Caco-2 (cell line): ENCODE data around the gene ANKRD45. TPM values are rescaled to one million over a fixed set of nuclear protein-coding genes. Genes with fewer than 3 reads are reported as not detected.
"Not testable (repeated sequence)": the region's sequence is repeated elsewhere in the genome, so short reads cannot be mapped to it uniquely, and the experiment has no call there.

Experiments
- BruUV-seq: library from RNA; stranded (reverse); fragments of 400-500 nt; replicated peaks from 2 replicates; lab custom pipeline; 2021; lab: Mats Ljungman, UMichigan
- CTCF ChIA-PET: fragments of 300-600 bp; sonication (Branson Sonifier 250); formaldehyde crosslinking; loops from one replicate; lab custom pipeline; 2022; ENCODE audit warnings: antibody characterized with exemption; lab: Charles Lee
- POLR2A ChIA-PET: fragments of 300-600 bp; sonication (Branson Sonifier 250); formaldehyde crosslinking; loops from one replicate; lab custom pipeline; 2022; ENCODE audit warnings: antibody characterized with exemption; lab: Charles Lee
- DNase-seq, 2 experiments: peaks; one replicate each; pipeline versions ENCODE4 v3.0.0 to v3.0.0-alpha.2; 2020 to 2022
- H3K27me3 ChIP-seq: replicated peaks from 2 replicates; pipeline ENCODE4 v1.6.0; 2011; ENCODE audit warnings: low read length; ENCODE audit not compliant: control insufficient read depth, insufficient read depth
- H3K36me3 ChIP-seq: 2 replicates; pipeline ENCODE4 v1.5.1; 2011; ENCODE audit warnings: low read length; ENCODE audit not compliant: control insufficient read depth, insufficient read depth
- H3K4me1 ChIP-seq: fragments of 250-450 bp; sonication (Bioruptor Pico); 2 replicates; pipeline ENCODE4 v1.5.1; 2020; ENCODE audit warnings: mild to moderate bottlenecking
- H3K4me3 ChIP-seq: 2 replicates; pipeline ENCODE4 v1.5.1; 2011; ENCODE audit warnings: low read depth, mild to moderate bottlenecking, control low read depth, low read length
- H3K9me3 ChIP-seq: fragments of 250-450 bp; sonication (Bioruptor Pico); 2 replicates; pipeline ENCODE4 v1.5.1; 2020; ENCODE audit warnings: mild to moderate bottlenecking, moderate library complexity
- H3K27ac Mint-ChIP-seq: one replicate; pipeline ENCODE4 v1.8.0; 2022; ENCODE audit warnings: mixed read lengths; ENCODE audit not compliant: unreplicated experiment
- H3K27me3 Mint-ChIP-seq: one replicate; pipeline ENCODE4 v1.8.0; 2022; ENCODE audit warnings: mixed read lengths; ENCODE audit not compliant: insufficient read depth, unreplicated experiment
- H3K36me3 Mint-ChIP-seq: one replicate; pipeline ENCODE4 v1.8.0; 2022; ENCODE audit warnings: mild to moderate bottlenecking, mixed read lengths; ENCODE audit not compliant: insufficient read depth, unreplicated experiment
- H3K4me1 Mint-ChIP-seq: one replicate; pipeline ENCODE4 v1.8.0; 2022; ENCODE audit warnings: low read depth, mixed read lengths; ENCODE audit not compliant: unreplicated experiment
- H3K4me3 Mint-ChIP-seq: one replicate; pipeline ENCODE4 v1.8.0; 2022; ENCODE audit warnings: mild to moderate bottlenecking, moderate library complexity, mixed read lengths; ENCODE audit not compliant: unreplicated experiment
- H3K9me3 Mint-ChIP-seq: one replicate; pipeline ENCODE4 v1.8.0; 2022; ENCODE audit warnings: mixed read lengths; ENCODE audit not compliant: unreplicated experiment
- CTCF ChIP-seq, 2 experiments: fragments of 200-600 bp in 1 of 2; IDR thresholded peaks; 1 replicate in 1 of 2; 2 replicates in 1 of 2; pipeline versions ENCODE4 v1.5.1 to v1.8.0; 2011 to 2022; ENCODE audit warnings: antibody characterized with exemption in 1 of 2, control low read depth in 1 of 2, inconsistent platforms in 1 of 2, low read depth in 1 of 2, low read length in 1 of 2, mild to moderate bottlenecking in 1 of 2, moderate library complexity in 1 of 2; ENCODE audit not compliant: insufficient read depth in 1 of 2, severe bottlenecking in 1 of 2, unreplicated experiment in 1 of 2
- intact Hi-C: fragments of 100-400 bp; cut with micrococcal nuclease; formaldehyde crosslinking; loops from one replicate; pipeline ENCODE4 v1.10.0; 2022; ENCODE audit not compliant: unreplicated experiment
- total RNA-seq: library from RNA; stranded (reverse); gene quantifications from 2 replicates; pipeline ENCODE4 v1.2.3, GENCODE V29; 2022

Gene ANKRD45
- total RNA-seq, 1 experiment from 2014 or later = not detected

- no peaks in the 10 kb centered on the region for H3K4me1 Mint-ChIP-seq
- DNase-seq = peak in 1 of 2 experiments; percentile 19
- TF ChIP-seq CTCF (IDR thresholded peaks at IDR 0.05; ENCODE audit: insufficient read depth in 1 of 2, low read depth in 1 of 2, low read length in 1 of 2, severe bottlenecking in 1 of 2, unreplicated experiment in 1 of 2) = no peak
- H3K9me3 Mint-ChIP-seq = peaks cover 21% of the 10 kb centered on the region
- no peaks in the 10 kb centered on the region for H3K36me3 ChIP-seq
- ChIA-PET POLR2A (no interaction called here), CTCF (no interaction called here)
- no TSS peak for BruUV-seq
- intact Hi-C loops = loop anchor here (1.0 kb wide), 2 partner anchors 198 to 209 kb away; no protein-coding TSS in a partner anchor
- no peaks in the 10 kb centered on the region for H3K36me3 Mint-ChIP-seq
- no peak overlapping the region for H3K4me3 Mint-ChIP-seq
- no peaks in the 10 kb centered on the region for H3K27me3 ChIP-seq
- H3K4me1 ChIP-seq = no peaks in the 10 kb centered on the region
- H3K27me3 Mint-ChIP-seq = peaks cover 14% of the 10 kb centered on the region
- H3K4me3 ChIP-seq = no peak overlapping the region
- H3K9me3 ChIP-seq = no peaks in the 10 kb centered on the region; the same call in 1 of the 2 replicates
- H3K27ac Mint-ChIP-seq = no peak overlapping the region
Measured at GRCh38 chr1:173628888-173629287, 40.8 kb downstream of the ANKRD45 start.

DNA sequence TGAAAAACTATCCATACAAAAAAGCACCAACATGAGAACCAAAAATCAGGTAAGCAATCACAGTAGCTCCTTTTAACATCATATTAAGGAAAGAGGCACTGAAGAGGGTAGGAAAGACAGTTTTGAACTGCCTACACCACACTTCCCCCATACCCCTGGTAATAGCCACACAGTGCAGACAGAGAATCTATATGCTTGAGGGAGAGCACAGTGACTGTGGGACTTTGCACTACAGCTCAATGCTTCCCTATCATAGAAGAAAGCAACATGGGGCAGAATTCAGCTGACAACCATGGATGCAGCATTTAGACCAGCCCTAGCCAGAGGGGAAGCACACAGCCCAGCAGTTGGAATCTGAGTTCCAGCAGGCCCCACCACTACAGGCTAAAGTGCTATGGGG lies 42.4 kb downstream of the ANKRD45 start:
- H3K9me3 ChIP-seq = no peaks in the 10 kb centered on the region; the same call in none of the 2 replicates
- Mint-ChIP-seq H3K27ac (no peak overlapping the region), H3K9me3 (peaks cover 16% of the 10 kb centered on the region), H3K36me3 (no peaks in the 10 kb centered on the region), H3K4me1 (no peaks in the 10 kb centered on the region), H3K4me3 (no peak overlapping the region), H3K27me3 (peaks cover 8% of the 10 kb centered on the region)
- H3K27me3 ChIP-seq = no peaks in the 10 kb centered on the region
- CTCF ChIA-PET = no interaction called here
- no peak for DNase-seq
- no peak for TF ChIP-seq CTCF (IDR thresholded peaks at IDR 0.05; ENCODE audit: insufficient read depth in 1 of 2, low read depth in 1 of 2, low read length in 1 of 2, severe bottlenecking in 1 of 2, unreplicated experiment in 1 of 2)
- BruUV-seq = no TSS peak
- intact Hi-C loops = no loop called here
- H3K4me3 ChIP-seq = no peak overlapping the region
- POLR2A ChIA-PET = no interaction called here
- no peaks in the 10 kb centered on the region for H3K36me3 ChIP-seq
- H3K4me1 ChIP-seq = no peaks in the 10 kb centered on the region

DNA sequence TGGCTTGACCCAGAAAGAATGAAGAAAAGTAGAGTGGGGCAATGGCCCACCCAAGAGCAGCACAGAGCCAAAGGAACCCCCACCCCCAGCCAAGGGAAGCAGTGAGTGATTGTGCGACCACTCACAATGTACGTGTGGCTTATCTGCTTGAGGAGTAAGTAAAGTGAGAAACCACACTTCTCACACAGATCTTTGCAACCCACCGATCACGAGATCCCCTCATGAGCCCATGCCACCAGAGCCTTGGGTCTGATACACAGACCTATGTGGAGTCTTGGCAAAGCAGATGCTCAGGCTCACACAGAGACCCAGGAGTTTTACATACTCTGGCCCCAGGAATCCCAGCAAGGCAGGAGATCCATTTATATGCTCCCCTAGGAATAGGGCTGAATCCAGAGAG lies 52.8 kb downstream of the ANKRD45 start:
- Mint-ChIP-seq H3K27me3 (peaks cover 4% of the 10 kb centered on the region), H3K27ac (no peak overlapping the region), H3K36me3 (peaks cover 5% of the 10 kb centered on the region), H3K9me3 (peaks cover 38% of the 10 kb centered on the region), H3K4me3 (no peak overlapping the region), H3K4me1 (no peaks in the 10 kb centered on the region)
- Histone ChIP-seq H3K4me1 (no peaks in the 10 kb centered on the region), H3K27me3 (no peaks in the 10 kb centered on the region), H3K36me3 (no peaks in the 10 kb centered on the region), H3K4me3 (no peak overlapping the region), H3K9me3 (no peaks in the 10 kb centered on the region; the same call in 1 of the 2 replicates)
- POLR2A ChIA-PET = no interaction called here
- DNase-seq = no peak
- CTCF ChIA-PET = no interaction called here
- no TSS peak for BruUV-seq
- intact Hi-C loops = no loop called here
- TF ChIP-seq CTCF (IDR thresholded peaks at IDR 0.05; ENCODE audit: insufficient read depth in 1 of 2, low read depth in 1 of 2, low read length in 1 of 2, severe bottlenecking in 1 of 2, unreplicated experiment in 1 of 2) = no peak

- intact Hi-C loops, H3K27ac Mint-ChIP-seq, POLR2A ChIA-PET, H3K4me1 ChIP-seq, H3K4me3 Mint-ChIP-seq, H3K36me3 Mint-ChIP-seq, H3K27me3 Mint-ChIP-seq, H3K4me3 ChIP-seq, H3K4me1 Mint-ChIP-seq, H3K9me3 ChIP-seq, CTCF ChIA-PET, H3K36me3 ChIP-seq, DNase-seq, H3K27me3 ChIP-seq, BruUV-seq: not testable (repeated sequence)
- peaks cover 23% of the 10 kb centered on the region for H3K9me3 Mint-ChIP-seq
Measured at GRCh38 chr1:173613086-173613485, 56.6 kb downstream of the ANKRD45 start.
